HK-2 (cell line): ENCODE results near the gene KLHL12.
A peak's percentile ranks its signal among the peaks of the same experiment; 100 is the strongest.
"Not testable (repeated sequence)": the region's sequence is repeated elsewhere in the genome, so short reads cannot be mapped to it uniquely, and the experiment has no call there.

ENCODE experiments used
- DNase-seq: peaks from one replicate; pipeline ENCODE4 v3.0.0-alpha.2; 2018; ENCODE audit not compliant: unreplicated experiment

KLHL12 gene

GRCh38 chr1:202951437-202951836 is 24.4 kb upstream of the KLHL12 start:
- no peak for DNase-seq

GRCh38 chr1:202945483-202945882 is 18.4 kb upstream of the KLHL12 start:
- DNase-seq, result no peak

GRCh38 chr1:202944438-202944921 is 17.4 kb upstream of the KLHL12 start:
- no peak for DNase-seq

GRCh38 chr1:202942426-202942825 is 15.4 kb upstream of the KLHL12 start:
- no peak for DNase-seq

- no peak for DNase-seq
Measured at GRCh38 chr1:202941372-202941771, 14.3 kb upstream of the KLHL12 start.

GRCh38 chr1:202940561-202940960 is 13.5 kb upstream of the KLHL12 start:
- no peak for DNase-seq

GRCh38 chr1:202938287-202938925 is 11.4 kb upstream of the KLHL12 start:
- no peak for DNase-seq

- not testable (repeated sequence) for DNase-seq
Measured at GRCh38 chr1:202936409-202936808, 9.4 kb upstream of the KLHL12 start.

- no peak for DNase-seq
Measured at GRCh38 chr1:202935844-202936243, 8.8 kb upstream of the KLHL12 start.

- DNase-seq, result no peak
Measured at GRCh38 chr1:202934755-202935154, 7.7 kb upstream of the KLHL12 start.

- no peak for DNase-seq
Measured at GRCh38 chr1:202932476-202932875, 5.4 kb upstream of the KLHL12 start.

GRCh38 chr1:202923533-202923932 is 3.5 kb downstream of the KLHL12 start:
- no peak for DNase-seq

- no peak for DNase-seq
Measured at GRCh38 chr1:202919615-202920014, 7.4 kb downstream of the KLHL12 start.

- DNase-seq, result no peak
Measured at GRCh38 chr1:202915146-202915545, 11.9 kb downstream of the KLHL12 start.

GRCh38 chr1:202912476-202912875 is 14.6 kb downstream of the KLHL12 start:
- DNase-seq, result not testable (repeated sequence)

- DNase-seq, result no peak
Measured at GRCh38 chr1:202909494-202909893, 17.5 kb downstream of the KLHL12 start.

- no peak for DNase-seq
Measured at GRCh38 chr1:202908998-202909397, 18.0 kb downstream of the KLHL12 start.

GRCh38 chr1:202905331-202905730 is 21.7 kb downstream of the KLHL12 start:
- no peak for DNase-seq

- DNase-seq, result not testable (repeated sequence)
Measured at GRCh38 chr1:202903808-202904207, 23.2 kb downstream of the KLHL12 start.

- no peak for DNase-seq
Measured at GRCh38 chr1:202901555-202901954, 25.5 kb downstream of the KLHL12 start.

- no peak for DNase-seq
Measured at GRCh38 chr1:202892501-202892900, 34.5 kb downstream of the KLHL12 start.

GRCh38 chr1:202890392-202890791 is 36.6 kb downstream of the KLHL12 start:
- no peak for DNase-seq

GRCh38 chr1:202888531-202889360 is 38.3 kb downstream of the KLHL12 start, which contains the start of gene RABIF:
RABIF (minus strand) TSS chr1:202889149; CDS start chr1:202889098, 51 bp downstream.
- DNase-seq, result peak; percentile 99
